Right atrium auricular region (tissue), 2 donors: ENCODE results near the gene ERVV-1. TPM values are rescaled to one million over a fixed set of nuclear protein-coding genes. Genes with fewer than 3 reads are reported as not detected.
"Not testable (repeated sequence)": the region's sequence is repeated elsewhere in the genome, so short reads cannot be mapped to it uniquely, and the experiment has no call there.

Experiments used
- DNase-seq: peaks from one replicate; pipeline ENCODE4 v3.0.0-alpha.2; 2019; ENCODE audit warnings: low spot score
- H3K27ac ChIP-seq, 2 donors: fragments of 200-600 bp; sonication (generic); 1 replicate in 1 of 2; 2 replicates in 1 of 2; pipeline ENCODE4 v1.5.1; 2016 to 2019
- H3K27me3 ChIP-seq, 2 donors: fragments of 200-600 bp; sonication (generic); one replicate each; pipeline versions ENCODE4 v1.5.1 to v1.6.0; 2017 to 2019
- H3K36me3 ChIP-seq: fragments of 200-600 bp; sonication (generic); one replicate; pipeline ENCODE4 v1.5.1; 2016
- H3K4me1 ChIP-seq, 2 donors: fragments of 200-600 bp; sonication (generic); one replicate each; pipeline versions ENCODE4 v1.5.1 to v1.6.0; 2017 to 2019
- H3K4me3 ChIP-seq, 2 donors: fragments of 200-600 bp; sonication (generic); 1 replicate in 1 of 2; 2 replicates in 1 of 2; pipeline ENCODE4 v1.5.1; 2017 to 2019; ENCODE audit warnings: mild to moderate bottlenecking in 1 of 2, moderate library complexity in 1 of 2
- H3K9me3 ChIP-seq, 2 donors: fragments of 200-600 bp; sonication (generic); one replicate each; pipeline ENCODE4 v1.5.1; 2019
- total RNA-seq, 2 donors: library from RNA; depleted of rRNA; stranded (reverse); fragments of >200 nt; gene quantifications; one replicate each; pipeline ENCODE4 v1.1.0, GENCODE V29; 2016
- TF ChIP-seq, protein P1 (sequence below), 2 donors: fragments of 200-600 bp; sonication (generic); IDR thresholded peaks; one replicate each; pipeline ENCODE4 v1.5.1; 2019; ENCODE audit warnings: antibody characterized with exemption in 2 of 2

The ERVV-1 gene, protein sequence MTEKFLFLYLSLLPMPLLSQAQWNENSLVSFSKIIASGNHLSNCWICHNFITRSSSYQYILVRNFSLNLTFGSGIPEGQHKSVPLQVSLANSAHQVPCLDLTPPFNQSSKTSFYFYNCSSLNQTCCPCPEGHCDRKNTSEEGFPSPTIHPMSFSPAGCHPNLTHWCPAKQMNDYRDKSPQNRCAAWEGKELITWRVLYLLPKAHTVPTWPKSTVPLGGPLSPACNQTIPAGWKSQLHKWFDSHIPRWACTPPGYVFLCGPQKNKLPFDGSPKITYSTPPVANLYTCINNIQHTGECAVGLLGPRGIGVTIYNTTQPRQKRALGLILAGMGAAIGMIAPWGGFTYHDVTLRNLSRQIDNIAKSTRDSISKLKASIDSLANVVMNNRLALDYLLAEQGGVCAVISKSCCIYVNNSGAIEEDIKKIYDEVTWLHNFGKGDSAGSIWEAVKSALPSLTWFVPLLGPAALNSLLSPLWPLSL
- total RNA-seq, result not detected

DNA sequence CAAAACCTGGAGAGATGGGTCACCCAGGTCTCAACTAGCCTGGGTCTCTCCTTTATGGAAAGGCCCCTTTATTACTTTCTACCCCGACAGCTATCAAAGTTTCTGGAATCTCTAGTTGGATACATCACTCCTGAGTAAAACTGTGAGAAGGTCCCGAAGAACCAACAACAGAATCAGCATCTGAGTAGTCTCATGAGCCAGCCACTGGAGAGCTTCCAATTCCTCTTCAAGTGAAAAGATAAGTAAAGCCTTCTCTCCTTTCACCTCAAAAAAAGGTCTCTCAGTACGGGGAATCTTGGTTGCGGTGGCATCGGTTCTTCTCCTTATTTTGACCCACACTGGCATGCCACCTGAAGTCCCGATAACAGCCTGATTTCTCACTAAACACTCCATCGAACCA is at the start of gene ERVV-1:
TSS of gene ERVV-1 (plus strand) at position 301 of the 400 bp plus-strand sequence. CDS start 170 bp downstream, outside the sequence.
- no peaks in the 10 kb centered on the region for H3K27me3 ChIP-seq
- DNase-seq, result no peak
- H3K9me3 ChIP-seq, result no peaks in the 10 kb centered on the region
- no peaks in the 10 kb centered on the region for H3K36me3 ChIP-seq
- H3K4me3 ChIP-seq, result no peak within 1 kb of the TSS
- H3K4me1 ChIP-seq, result no peaks in the 10 kb centered on the region
- TF ChIP-seq, protein P1, sequence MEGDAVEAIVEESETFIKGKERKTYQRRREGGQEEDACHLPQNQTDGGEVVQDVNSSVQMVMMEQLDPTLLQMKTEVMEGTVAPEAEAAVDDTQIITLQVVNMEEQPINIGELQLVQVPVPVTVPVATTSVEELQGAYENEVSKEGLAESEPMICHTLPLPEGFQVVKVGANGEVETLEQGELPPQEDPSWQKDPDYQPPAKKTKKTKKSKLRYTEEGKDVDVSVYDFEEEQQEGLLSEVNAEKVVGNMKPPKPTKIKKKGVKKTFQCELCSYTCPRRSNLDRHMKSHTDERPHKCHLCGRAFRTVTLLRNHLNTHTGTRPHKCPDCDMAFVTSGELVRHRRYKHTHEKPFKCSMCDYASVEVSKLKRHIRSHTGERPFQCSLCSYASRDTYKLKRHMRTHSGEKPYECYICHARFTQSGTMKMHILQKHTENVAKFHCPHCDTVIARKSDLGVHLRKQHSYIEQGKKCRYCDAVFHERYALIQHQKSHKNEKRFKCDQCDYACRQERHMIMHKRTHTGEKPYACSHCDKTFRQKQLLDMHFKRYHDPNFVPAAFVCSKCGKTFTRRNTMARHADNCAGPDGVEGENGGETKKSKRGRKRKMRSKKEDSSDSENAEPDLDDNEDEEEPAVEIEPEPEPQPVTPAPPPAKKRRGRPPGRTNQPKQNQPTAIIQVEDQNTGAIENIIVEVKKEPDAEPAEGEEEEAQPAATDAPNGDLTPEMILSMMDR (IDR thresholded peaks at IDR 0.05), result no peak
- H3K27ac ChIP-seq, result no peak within 1 kb of the TSS

DNA sequence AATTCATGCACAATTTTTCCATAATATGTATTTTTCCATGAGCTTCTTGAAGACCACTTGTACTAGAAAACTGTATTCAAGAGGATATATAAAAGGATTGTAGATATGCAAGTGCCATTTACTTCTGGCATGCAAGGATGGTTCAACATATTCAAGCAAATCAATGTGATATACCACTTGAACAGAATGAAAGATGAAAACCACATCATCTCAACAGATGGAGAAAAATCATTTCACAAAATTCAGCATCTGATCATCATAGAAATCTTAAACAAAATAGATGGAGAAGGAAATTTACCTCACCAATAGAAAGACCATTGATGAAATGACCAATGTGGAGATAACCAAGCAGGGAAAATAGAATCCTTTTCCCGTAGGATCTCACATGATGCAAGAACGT is 45.9 kb upstream of the ERVV-1 start:
- Histone ChIP-seq H3K4me1 (no peaks in the 10 kb centered on the region), H3K27ac (no peak overlapping the region), H3K9me3 (no peaks in the 10 kb centered on the region), H3K36me3 (no peaks in the 10 kb centered on the region), H3K4me3 (no peak overlapping the region), H3K27me3 (no peaks in the 10 kb centered on the region)
- TF ChIP-seq, protein P1 (IDR thresholded peaks at IDR 0.05), result no peak
- DNase-seq, result no peak

DNA sequence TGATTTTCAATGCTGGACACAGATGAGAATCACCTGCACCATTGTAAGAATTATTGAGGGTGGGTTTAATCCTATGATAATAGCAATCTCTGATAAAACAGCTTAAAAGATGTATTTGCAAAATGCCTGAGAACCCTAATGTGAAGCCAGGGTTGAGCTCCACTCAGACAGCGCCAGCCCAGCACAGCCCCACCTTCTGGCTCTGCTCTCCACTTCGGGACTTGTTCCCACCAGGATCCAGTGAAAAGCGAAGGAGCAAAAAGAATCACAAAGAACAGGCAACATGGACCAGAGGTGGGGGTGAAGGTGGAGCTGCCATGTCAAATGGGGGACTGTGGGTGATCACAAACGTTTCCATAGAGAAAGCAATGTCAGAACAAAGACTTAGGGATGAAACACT is 32.4 kb upstream of the ERVV-1 start:
- TF ChIP-seq, protein P1 (IDR thresholded peaks at IDR 0.05), result no peak
- no peak overlapping the region for H3K27ac ChIP-seq
- no peaks in the 10 kb centered on the region for H3K4me1 ChIP-seq
- no peak overlapping the region for H3K4me3 ChIP-seq
- no peaks in the 10 kb centered on the region for H3K27me3 ChIP-seq
- peaks cover 20% of the 10 kb centered on the region for H3K36me3 ChIP-seq
- DNase-seq, result no peak
- no peaks in the 10 kb centered on the region for H3K9me3 ChIP-seq

DNA sequence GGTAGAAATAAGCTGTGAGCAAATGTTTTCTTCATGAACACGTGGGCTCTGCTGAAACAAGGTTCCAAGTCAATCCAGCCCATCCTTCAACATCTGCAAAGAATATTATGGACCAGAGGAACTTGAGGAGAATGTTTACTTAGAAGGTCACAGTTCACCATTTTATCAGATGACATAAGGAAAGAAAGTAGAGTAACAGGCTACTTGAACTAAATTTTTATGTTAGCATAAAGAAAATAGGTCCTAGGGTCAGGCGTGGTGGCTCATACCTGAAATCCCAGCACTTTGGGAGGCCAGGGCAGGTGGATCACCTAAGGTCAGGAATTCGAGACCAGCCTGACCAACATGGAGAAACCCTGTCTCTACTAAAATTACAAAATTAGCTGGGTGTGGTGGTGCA is 30.6 kb upstream of the ERVV-1 start:
- not testable (repeated sequence) for H3K27ac ChIP-seq, H3K27me3 ChIP-seq, H3K4me1 ChIP-seq, DNase-seq, H3K4me3 ChIP-seq, H3K9me3 ChIP-seq
- peaks cover 22% of the 10 kb centered on the region for H3K36me3 ChIP-seq

DNA sequence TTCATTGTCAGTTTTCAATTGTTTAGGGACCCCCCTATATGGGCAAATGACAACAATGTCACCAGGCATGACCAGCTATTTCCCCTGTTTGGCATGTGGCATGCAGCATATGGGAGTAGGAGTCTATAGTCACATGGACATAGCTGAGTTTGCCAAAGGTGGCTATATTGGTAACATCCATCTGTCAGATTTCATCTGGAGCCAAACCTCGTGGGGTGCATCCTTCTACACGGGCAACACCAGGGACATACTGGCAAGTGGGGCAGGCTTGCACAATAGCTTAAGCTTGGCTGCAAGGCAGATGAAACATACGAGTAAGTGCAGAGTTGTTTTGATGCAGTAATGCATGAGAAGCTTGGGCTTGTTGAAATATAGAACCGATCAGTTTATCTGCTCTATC is 26.5 kb upstream of the ERVV-1 start:
- H3K4me3 ChIP-seq, result no peak overlapping the region
- no peaks in the 10 kb centered on the region for H3K9me3 ChIP-seq
- TF ChIP-seq, protein P1 (IDR thresholded peaks at IDR 0.05), result no peak
- peaks cover 22% of the 10 kb centered on the region for H3K36me3 ChIP-seq
- no peaks in the 10 kb centered on the region for H3K27me3 ChIP-seq
- H3K27ac ChIP-seq, result no peak overlapping the region
- no peak for DNase-seq
- H3K4me1 ChIP-seq, result peaks cover 0 to 6% of the 10 kb centered on the region in 2 donors

DNA sequence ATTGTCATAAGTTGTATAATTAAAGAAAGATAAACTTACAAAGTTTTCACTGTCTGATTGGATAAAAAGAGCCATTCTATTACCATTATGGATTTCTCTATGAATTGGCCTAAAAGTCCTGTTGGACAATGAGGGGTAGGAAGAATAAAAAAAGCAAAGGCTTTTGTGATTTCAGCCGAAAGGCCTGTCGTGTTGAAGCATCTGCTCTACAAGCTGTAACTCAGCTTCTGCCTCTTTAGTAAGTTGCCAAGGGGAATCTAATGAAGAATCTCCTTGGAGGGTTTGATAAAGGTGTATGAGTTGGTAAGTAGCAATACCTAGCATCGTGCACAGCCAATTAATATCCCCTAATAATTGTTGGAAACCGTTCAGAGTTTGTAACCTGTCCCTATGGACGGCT is 25.2 kb upstream of the ERVV-1 start:
- DNase-seq, result no peak
- no peak overlapping the region for H3K27ac ChIP-seq
- no peaks in the 10 kb centered on the region for H3K9me3 ChIP-seq
- TF ChIP-seq, protein P1 (IDR thresholded peaks at IDR 0.05), result no peak
- peaks cover 22% of the 10 kb centered on the region for H3K36me3 ChIP-seq
- peaks cover 0 to 13% of the 10 kb centered on the region in 2 donors for H3K4me1 ChIP-seq
- no peak overlapping the region for H3K4me3 ChIP-seq
- no peaks in the 10 kb centered on the region for H3K27me3 ChIP-seq
